Neural progenitor cell (in vitro differentiated cells): Measurements from ENCODE around the gene MMEL1. TPM values are rescaled to one million over a fixed set of nuclear protein-coding genes. Genes with fewer than 3 reads are reported as not detected.
A peak's percentile ranks its signal among the peaks of the same experiment; 100 is the strongest.

Experiments used
- DNase-seq: peaks from one replicate; pipeline ENCODE4 v3.0.0-alpha.2; 2016; ENCODE audit warnings: low spot score
- H2AFZ ChIP-seq: fragments of 200-600 bp; sonication (generic); replicated peaks from 2 replicates; pipeline ENCODE4 v1.6.1; 2016; ENCODE audit warnings: antibody characterized with exemption
- H3F3A ChIP-seq: fragments of 200-600 bp; sonication (generic); 2 replicates; pipeline ENCODE4 v1.6.1; 2016; ENCODE audit warnings: antibody characterized with exemption, low read depth
- H3K27ac ChIP-seq: fragments of 200-600 bp; sonication (generic); 2 replicates; pipeline ENCODE4 v1.5.1; 2016; ENCODE audit warnings: mild to moderate bottlenecking
- H3K27me3 ChIP-seq: fragments of 200-600 bp; sonication (generic); 2 replicates; pipeline ENCODE4 v1.6.1; 2016; ENCODE audit warnings: mild to moderate bottlenecking, moderate library complexity
- H3K36me3 ChIP-seq: fragments of 200-600 bp; sonication (generic); 2 replicates; pipeline ENCODE4 v1.5.1; 2016
- H3K4me1 ChIP-seq: fragments of 200-600 bp; sonication (generic); 2 replicates; pipeline ENCODE4 v1.6.1; 2016; ENCODE audit warnings: mixed run types
- H3K4me2 ChIP-seq: fragments of 200-600 bp; sonication (generic); 2 replicates; pipeline ENCODE4 v1.6.1; 2016
- H3K4me3 ChIP-seq: fragments of 200-600 bp; sonication (generic); 2 replicates; pipeline ENCODE4 v1.5.1; 2016
- H3K79me2 ChIP-seq: fragments of 200-600 bp; sonication (generic); 2 replicates; pipeline ENCODE4 v1.6.1; 2016; ENCODE audit warnings: low read depth
- H3K9ac ChIP-seq: fragments of 200-600 bp; sonication (generic); 2 replicates; pipeline ENCODE4 v1.6.1; 2016
- H3K9me3 ChIP-seq: fragments of 200-600 bp; sonication (generic); 2 replicates; pipeline ENCODE4 v1.5.1; 2016; ENCODE audit warnings: low read depth
- H4K20me1 ChIP-seq: fragments of 200-600 bp; sonication (generic); 2 replicates; pipeline ENCODE4 v1.6.1; 2016; ENCODE audit warnings: low read depth
- H3K27ac Mint-ChIP-seq: 3 replicates; pipeline ENCODE4 v1.8.0; 2021; ENCODE audit warnings: mixed read lengths
- H3K27me3 Mint-ChIP-seq: 2 replicates; pipeline ENCODE4 v1.8.0; 2022; ENCODE audit warnings: low read depth, mild to moderate bottlenecking, inconsistent platforms, moderate library complexity, mixed read lengths; ENCODE audit not compliant: insufficient read depth
- H3K36me3 Mint-ChIP-seq: 3 replicates; pipeline ENCODE4 v1.8.0; 2021; ENCODE audit warnings: mixed read lengths
- H3K4me1 Mint-ChIP-seq: 3 replicates; pipeline ENCODE4 v1.8.0; 2021; ENCODE audit warnings: mixed read lengths
- H3K4me3 Mint-ChIP-seq: 3 replicates; pipeline ENCODE4 v1.8.0; 2021; ENCODE audit warnings: mild to moderate bottlenecking, moderate library complexity, mixed read lengths
- H3K9me3 Mint-ChIP-seq: 3 replicates; pipeline ENCODE4 v1.8.0; 2020; ENCODE audit warnings: mixed read lengths
- EZH2 ChIP-seq: fragments of 200-600 bp; sonication (generic); IDR thresholded peaks from 2 replicates; pipeline ENCODE4 v1.6.1; 2017; ENCODE audit warnings: antibody characterized with exemption, mild to moderate bottlenecking, moderate library complexity
- EZH2phosphoT487 ChIP-seq: fragments of 200-600 bp; sonication (generic); IDR thresholded peaks from 2 replicates; pipeline ENCODE4 v1.6.1; 2017; ENCODE audit warnings: antibody characterized with exemption
- total RNA-seq: library from RNA; depleted of rRNA; stranded (reverse); fragments of >200 nt; gene quantifications from 2 replicates; pipeline ENCODE4 v1.2.3, GENCODE V29; 2015; ENCODE audit warnings: low replicate concordance
- TF ChIP-seq, protein P1 (sequence below): fragments of 200-600 bp; sonication (generic); IDR thresholded peaks from 2 replicates; pipeline ENCODE4 v1.5.1; 2017; ENCODE audit warnings: antibody characterized with exemption, mild to moderate bottlenecking

The MMEL1 gene
- total RNA-seq, 1 donor from 2014 or later: 0.19 TPM

DNA sequence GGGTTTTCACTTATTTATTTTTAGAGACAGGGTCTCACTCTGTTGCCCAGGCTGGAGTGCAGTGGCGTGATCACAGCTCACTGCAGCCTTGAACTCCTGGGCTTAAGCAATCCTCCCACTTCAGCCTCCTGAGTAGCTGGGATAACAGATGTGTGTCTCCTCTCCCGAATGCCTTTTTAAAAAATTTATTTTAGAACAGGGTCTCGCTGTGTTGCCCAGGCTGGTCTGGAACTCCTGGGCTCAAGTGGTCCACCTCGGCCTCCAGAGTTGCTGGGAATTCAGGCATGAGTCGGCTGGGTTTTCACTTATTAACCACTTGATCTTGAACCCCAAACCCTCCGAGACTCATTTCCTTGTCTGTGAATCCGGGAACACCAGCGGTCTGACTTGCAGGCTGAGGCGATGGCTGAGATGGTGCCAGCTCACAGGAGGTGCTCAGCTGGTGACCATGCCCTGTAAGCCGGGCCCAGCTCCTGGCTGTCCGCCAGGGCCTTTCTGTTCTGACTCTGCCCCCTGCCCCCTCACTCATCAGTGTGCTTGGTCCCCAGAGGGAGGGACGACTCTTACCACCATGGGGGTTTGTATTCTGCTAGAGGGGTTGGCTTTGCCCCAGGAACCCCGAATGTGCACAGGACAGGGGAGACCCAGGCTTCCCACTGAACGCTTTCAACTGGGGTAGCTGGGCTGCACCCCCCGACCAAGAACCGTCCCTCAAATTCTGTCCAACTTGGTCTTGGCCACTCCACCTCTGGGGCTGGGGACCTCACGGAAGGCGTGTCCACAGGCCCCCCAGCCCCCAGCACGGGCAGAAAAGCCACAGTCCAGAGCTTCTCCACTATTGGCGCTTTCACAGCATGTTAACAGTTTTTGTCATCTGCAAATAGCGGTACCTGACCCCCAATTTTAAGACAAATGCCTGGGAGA, 22.5 kb downstream of the MMEL1 start:
- H3K27ac ChIP-seq: no peak overlapping the region
- no peak overlapping the region for H3K9ac ChIP-seq
- peak overlapping the region; percentile 71 for H3K4me2 ChIP-seq
- peak overlapping the region; percentile 33 for H3K4me3 ChIP-seq
- H4K20me1 ChIP-seq: no peaks in the 10 kb centered on the region
- TF ChIP-seq EZH2 (no peak), EZH2phosphoT487 (no peak)
- TF ChIP-seq, protein P1, sequence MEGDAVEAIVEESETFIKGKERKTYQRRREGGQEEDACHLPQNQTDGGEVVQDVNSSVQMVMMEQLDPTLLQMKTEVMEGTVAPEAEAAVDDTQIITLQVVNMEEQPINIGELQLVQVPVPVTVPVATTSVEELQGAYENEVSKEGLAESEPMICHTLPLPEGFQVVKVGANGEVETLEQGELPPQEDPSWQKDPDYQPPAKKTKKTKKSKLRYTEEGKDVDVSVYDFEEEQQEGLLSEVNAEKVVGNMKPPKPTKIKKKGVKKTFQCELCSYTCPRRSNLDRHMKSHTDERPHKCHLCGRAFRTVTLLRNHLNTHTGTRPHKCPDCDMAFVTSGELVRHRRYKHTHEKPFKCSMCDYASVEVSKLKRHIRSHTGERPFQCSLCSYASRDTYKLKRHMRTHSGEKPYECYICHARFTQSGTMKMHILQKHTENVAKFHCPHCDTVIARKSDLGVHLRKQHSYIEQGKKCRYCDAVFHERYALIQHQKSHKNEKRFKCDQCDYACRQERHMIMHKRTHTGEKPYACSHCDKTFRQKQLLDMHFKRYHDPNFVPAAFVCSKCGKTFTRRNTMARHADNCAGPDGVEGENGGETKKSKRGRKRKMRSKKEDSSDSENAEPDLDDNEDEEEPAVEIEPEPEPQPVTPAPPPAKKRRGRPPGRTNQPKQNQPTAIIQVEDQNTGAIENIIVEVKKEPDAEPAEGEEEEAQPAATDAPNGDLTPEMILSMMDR: no peak
- H3K27me3 ChIP-seq: peaks cover 9% of the 10 kb centered on the region
- H3K36me3 ChIP-seq: no peaks in the 10 kb centered on the region
- Mint-ChIP-seq H3K27me3 (peaks cover 9% of the 10 kb centered on the region), H3K27ac (no peak overlapping the region), H3K36me3 (no peaks in the 10 kb centered on the region), H3K4me1 (peaks cover 10% of the 10 kb centered on the region), H3K4me3 (no peak overlapping the region), H3K9me3 (peaks cover 13% of the 10 kb centered on the region)
- no peak overlapping the region for H2AFZ ChIP-seq
- peaks cover 14% of the 10 kb centered on the region for H3F3A ChIP-seq
- no peaks in the 10 kb centered on the region for H3K79me2 ChIP-seq
- H3K4me1 ChIP-seq: peaks cover 7% of the 10 kb centered on the region
- H3K9me3 ChIP-seq: no peaks in the 10 kb centered on the region
- DNase-seq: no peak

DNA sequence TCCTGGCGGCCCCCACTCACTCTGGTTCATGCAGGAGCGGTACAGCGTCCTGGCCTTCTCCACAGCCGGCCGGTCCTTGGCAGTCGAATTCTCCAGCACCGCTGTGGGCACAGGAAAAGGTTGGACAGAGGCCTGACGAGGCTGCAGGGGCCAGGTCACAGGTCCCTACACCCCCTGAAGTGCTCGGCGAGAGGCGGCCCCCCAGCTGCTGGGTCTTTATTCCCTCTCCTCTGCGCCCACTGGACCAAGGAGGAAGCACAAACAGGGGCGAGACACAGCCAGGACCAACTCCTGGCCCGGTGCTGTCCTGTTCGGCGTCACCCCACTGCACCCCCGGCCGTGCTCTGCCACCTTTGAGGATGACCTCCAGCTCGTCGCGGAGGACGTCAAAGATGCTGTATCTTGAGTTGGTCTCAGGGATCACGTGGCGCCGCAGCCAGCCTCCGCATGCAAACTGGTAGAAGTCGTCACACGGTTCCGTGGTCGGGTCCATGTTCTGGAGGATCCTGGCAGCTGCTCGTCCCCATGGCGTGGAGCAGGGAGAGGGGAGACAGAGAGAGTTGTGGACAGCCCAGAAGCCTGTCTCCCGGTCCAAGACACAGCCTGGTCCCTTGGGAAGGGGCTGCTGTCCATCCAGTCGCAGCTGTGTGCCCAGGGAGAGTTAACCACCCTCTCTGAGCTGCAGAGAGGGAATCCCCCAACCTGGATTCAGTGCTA, 23.3 kb downstream of the MMEL1 start:
- peaks cover 7% of the 10 kb centered on the region for H3K4me1 ChIP-seq
- DNase-seq: no peak
- no peak overlapping the region for H3K27ac ChIP-seq

DNA sequence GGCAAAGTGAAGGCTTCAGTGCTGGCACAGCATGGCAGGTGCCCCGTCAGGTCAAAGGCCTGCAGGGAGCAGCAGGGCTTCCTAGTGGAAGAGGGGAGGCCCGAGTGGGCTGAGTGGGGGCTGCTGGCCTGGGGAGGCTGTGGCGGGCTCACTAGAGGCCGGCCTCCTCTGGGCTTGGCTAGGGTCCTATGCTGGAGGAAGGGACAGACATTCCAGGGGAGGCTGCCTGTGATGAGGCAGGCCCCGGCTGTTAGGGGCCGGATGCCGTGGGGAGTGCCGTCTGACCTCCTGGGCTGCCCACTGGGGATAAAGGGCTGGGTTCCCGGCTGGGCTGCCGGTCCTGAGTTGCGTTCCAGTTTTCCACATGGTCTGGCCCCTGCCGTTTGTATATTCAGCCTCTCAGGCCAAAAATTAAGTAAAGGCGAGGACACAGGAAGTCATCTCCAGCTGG, 25.1 kb downstream of the MMEL1 start:
- Histone ChIP-seq H3K36me3 (no peaks in the 10 kb centered on the region), H3K27me3 (peaks cover 9% of the 10 kb centered on the region), H3K9me3 (no peaks in the 10 kb centered on the region), H3K4me3 (no peak overlapping the region), H3K27ac (no peak overlapping the region), H2AFZ (no peak overlapping the region), H3F3A (peaks cover 14% of the 10 kb centered on the region), H3K9ac (no peak overlapping the region), H3K4me2 (no peak overlapping the region), H3K4me1 (peaks cover 7% of the 10 kb centered on the region), H3K79me2 (no peaks in the 10 kb centered on the region), H4K20me1 (no peaks in the 10 kb centered on the region)
- Mint-ChIP-seq H3K27me3 (peaks cover 7% of the 10 kb centered on the region), H3K36me3 (no peaks in the 10 kb centered on the region), H3K4me1 (peaks cover 12% of the 10 kb centered on the region), H3K27ac (peak overlapping the region; percentile 74), H3K9me3 (peaks cover 4% of the 10 kb centered on the region), H3K4me3 (no peak overlapping the region)
- DNase-seq: no peak
- TF ChIP-seq EZH2phosphoT487 (no peak), EZH2 (no peak)
- TF ChIP-seq, protein P1: no peak

More for the DNA sequence above, 23.3 kb downstream of the MMEL1 start:
- Mint-ChIP-seq H3K4me3 (no peak overlapping the region), H3K4me1 (peaks cover 10% of the 10 kb centered on the region), H3K27me3 (peaks cover 7% of the 10 kb centered on the region), H3K36me3 (no peaks in the 10 kb centered on the region), H3K27ac (no peak overlapping the region), H3K9me3 (peaks cover 11% of the 10 kb centered on the region)
- no peak for TF ChIP-seq EZH2phosphoT487
- TF ChIP-seq, protein P1: no peak
- TF ChIP-seq EZH2: no peak
- Histone ChIP-seq H3K27me3 (peaks cover 9% of the 10 kb centered on the region), H3K36me3 (no peaks in the 10 kb centered on the region), H3F3A (peaks cover 14% of the 10 kb centered on the region), H3K4me2 (no peak overlapping the region), H3K79me2 (no peaks in the 10 kb centered on the region), H2AFZ (no peak overlapping the region), H3K4me3 (no peak overlapping the region), H3K9me3 (no peaks in the 10 kb centered on the region), H3K9ac (no peak overlapping the region), H4K20me1 (no peaks in the 10 kb centered on the region)
